Eye (tissue), 1 donor: Measurements from ENCODE around the gene AFM.
A peak's percentile ranks its signal among the peaks of the same experiment; 100 is the strongest.
"Not testable (repeated sequence)": the region's sequence is repeated elsewhere in the genome, so short reads cannot be mapped to it uniquely, and the experiment has no call there.

Experiments used
- DNase-seq: peaks from one replicate; pipeline ENCODE4 v3.0.0-alpha.2; 2015

Gene AFM

DNA sequence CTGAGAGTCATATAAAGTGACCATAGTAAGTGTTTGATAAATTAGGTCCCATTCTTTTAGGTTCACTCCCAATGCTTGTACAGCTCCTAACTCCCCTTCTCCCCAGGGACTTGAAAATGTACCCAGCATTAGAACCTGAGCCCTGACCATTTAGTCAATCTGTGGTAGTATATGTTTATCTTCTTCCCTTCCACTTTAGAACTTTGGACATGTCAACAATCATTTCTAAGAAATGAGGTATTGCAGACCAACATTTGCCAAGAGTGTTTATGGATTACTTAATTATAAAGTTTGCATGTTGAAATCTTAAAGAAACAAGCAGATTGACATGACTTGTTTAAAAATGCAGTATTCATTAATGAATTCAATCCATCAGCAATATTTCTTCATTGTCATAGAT is 26.0 kb downstream of the AFM start:
- DNase-seq, result no peak

DNA sequence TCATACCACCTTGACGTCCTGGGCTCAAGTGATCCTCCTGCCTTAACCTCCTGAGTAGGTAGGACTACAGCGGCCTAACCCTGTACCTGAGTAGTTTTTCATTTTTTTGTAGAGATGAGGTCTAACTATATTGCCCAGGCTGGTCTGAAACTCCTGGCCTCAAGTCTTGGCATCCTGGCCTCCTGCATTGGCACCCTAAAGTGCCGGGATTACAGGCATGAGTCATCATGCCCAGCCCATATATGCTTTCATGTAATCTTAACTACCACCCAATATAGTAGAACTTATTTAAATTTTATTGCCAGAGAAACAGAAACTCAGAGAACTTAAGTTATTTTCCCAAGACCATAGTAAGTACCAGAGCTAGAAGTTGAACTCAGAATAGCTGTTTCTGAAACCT is 27.1 kb downstream of the AFM start:
- DNase-seq, result no peak

DNA sequence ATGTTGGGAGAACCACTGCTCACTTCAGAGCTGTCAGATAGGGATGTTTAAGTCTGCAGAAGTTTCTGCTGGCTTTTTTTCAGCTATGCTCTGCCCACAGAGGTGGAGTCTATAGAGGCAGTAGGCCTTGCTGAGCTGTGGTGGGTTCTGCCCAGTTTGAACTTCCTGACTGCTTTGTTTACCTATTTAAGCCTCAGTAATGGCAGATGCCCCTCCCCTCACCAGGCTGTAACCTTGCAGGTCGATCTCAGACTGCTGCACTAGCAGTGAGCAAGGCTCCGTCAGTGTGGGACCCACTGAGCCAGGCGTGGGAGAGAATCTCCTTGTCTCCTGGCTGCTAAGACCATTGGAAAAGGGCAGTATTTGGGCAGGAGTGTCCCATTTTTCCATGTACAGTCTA is 36.8 kb downstream of the AFM start:
- DNase-seq, result no peak

DNA sequence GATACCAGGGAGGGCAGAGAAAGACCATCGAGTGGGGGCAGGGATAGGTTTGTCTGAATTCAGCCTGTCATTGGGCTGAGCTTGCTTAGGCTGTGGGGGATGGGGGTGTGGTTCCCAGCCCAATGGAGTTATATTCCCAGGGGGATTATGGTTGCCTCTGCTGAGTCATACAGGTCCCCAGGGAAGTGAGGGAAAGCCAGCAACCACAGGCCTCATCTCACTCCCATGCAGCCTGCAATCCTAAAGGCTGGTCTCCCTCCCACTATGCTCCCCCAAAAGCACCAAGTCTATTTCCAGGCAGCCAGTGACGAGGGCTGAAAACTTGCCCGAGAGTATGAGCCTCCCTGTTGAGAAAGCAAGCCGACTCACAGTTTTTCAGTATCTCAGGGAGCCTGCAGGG is 39.3 kb downstream of the AFM start:
- DNase-seq, result no peak

DNA sequence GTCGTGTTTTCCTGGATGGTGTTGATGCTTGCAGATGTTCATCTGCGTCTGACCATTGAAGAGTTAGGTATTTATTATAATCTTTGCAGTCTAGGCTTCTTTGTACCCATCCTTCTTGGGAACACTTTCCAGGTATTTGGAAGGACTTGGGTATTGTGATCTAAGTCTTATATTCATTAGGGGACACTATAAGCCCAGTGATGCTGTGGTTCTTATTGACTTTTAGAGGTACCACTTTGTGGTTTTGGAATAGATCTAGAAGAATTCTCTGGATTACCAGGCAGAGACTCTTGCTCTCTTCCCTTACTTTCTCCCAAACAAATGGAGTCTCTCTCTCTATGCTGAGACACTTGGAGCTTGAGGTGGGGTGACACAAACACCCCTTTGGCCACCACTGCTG is 41.6 kb downstream of the AFM start:
- DNase-seq, result no peak

DNA sequence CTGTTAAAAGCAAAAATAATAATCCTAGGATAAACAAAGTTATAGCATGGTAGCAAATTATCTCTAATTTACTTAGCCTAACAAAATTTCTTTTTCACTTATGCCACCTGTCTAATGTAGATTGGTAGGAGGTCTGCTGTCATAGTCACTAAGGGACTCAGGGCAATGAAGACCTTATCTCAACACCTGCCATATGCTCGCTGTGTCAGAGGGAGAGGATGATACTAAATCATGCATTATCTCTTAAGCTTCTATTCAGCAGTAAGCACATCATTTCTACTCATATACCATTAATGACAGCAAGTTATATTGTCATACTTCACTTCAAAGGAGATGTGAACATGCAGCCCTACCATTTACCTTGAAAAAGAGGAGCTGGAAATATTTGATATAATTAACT is 44.1 kb downstream of the AFM start:
- DNase-seq, result no peak

DNA sequence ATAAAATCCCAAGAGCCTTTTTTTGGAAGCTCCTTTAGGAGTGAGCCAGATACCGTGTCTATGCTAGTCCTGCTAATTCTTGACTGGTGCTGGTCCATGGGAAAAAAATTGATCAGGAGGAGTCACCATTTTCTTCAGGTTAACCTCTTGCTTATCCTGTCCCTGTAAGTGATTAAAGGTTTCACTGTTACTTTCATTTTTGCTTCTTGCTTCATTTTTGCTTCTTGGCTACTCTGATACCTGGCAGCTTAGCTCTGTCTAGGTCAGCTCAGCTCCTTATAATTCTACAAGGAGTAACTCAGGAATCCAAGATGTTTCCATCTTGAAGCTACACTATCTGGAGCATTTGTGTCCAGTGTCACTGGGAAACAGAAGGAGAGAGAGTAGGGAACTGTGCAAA is 45.7 kb downstream of the AFM start:
- no peak for DNase-seq

DNA sequence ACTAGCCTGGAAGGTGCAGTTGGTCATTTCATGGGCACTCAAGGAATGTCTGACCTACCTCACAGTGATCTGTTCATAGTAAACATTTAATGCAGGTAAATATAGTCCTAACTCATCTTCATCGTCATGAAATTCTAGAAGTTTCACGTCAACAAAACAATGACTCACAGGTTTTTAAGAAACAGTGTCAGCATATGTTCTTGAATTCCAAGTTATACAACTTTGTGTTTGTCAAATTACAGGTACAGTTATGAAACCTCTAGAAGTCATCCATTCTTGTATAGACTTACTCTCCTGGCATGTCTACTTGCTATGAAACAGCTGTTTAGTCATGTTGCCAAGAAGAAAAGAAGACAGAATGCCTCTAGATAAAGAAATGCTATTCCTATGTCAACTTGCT is 46.6 kb downstream of the AFM start:
- DNase-seq, result no peak

DNA sequence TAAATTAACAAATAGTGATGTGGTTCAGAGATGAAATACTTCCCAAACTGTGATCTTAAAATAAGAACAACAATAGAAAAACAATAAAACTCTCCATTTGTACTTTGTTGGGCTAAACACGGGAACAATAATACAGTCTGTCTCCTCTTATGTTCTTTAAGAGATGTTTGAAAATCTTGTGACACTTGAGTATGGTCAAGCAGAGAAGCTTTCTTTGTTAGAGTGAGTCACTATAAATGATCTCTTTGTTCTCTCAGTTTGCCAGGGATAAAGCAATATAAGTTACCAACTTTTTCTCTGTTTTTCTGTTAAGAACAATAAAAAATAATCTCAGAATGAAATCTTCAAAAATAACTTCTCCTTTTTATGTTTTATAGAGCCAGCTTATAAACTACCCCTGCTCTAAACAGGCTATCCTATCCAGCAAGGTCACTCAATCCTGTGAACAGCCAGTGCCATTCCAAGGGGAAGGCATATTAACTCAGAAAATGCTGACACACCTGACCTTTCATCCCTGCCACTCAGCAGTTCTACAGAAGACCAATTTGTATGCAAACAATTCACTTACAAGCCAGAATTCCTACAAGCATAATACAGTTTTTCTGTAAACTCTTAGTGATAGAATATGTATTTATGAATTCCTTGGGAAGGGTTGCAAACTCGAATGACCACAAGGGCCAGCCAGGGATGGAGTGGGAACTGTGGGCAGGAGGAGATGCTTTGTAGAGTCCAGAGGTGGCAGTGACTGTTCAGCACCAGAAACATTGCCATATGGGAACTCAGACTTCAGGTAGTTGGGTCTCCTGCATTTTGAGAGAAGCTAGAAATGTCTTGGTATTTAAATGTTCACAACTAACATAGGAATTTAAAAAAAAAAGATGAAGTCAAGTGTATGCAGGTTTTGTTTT is 52.2 kb downstream of the AFM start:
- DNase-seq, result peak; percentile 16

DNA sequence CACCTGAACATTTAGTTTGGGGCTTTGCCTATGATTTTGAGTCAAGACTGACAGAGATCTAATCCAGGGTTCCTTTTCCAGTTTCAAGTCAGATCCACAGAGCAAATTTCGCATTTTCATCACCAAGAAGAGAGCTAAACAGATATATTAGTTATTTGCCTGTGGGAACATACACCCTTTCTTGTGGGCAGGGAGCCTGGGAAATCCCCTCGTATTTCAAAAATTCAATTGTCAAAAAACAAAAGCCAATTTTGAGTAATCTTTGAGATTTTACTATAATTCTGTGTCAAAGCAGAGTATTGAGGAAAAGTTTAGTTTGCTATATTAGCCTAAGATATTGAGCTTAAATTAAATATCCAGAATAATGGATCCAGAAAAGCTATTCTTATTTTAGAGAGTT is 56.6 kb downstream of the AFM start:
- DNase-seq, result no peak

DNA sequence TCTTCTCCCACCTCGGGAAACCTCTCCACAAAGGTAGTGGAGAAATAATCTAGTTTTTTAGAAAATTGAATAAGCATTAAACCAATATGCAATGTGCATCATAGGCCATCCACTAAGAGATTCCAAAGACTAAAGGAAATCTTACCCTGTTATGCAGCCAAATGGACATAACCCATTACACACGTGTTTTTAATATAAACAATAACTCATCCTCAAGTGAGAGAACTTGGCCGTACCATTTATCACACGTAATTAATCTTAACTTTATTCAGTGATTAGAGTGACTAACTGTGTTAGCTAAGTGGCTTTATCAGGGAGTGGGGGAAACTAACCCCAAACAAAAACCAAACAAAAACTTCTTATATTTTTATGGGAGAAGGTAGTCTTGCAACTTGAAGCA is 57.8 kb downstream of the AFM start:
- DNase-seq, result no peak

DNA sequence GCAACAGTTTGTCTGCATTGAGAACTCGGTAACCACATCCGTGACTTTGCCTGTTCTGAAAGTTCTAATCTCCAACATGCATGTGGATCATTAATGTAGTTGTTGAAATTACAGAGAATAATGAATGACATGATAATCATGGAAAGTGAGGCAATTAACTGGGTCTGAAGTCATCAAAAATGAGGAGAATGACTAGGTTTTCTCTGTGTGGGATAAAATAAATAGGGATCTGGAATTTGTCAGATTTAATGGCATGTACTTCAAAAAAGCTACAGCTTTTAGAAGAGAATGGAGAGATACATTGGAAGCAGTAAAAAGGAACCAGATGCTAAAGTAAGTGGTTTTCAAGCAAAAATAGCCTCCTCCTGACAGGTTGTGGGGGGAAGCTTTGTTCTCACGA is 59.3 kb downstream of the AFM start:
- no peak for DNase-seq

DNA sequence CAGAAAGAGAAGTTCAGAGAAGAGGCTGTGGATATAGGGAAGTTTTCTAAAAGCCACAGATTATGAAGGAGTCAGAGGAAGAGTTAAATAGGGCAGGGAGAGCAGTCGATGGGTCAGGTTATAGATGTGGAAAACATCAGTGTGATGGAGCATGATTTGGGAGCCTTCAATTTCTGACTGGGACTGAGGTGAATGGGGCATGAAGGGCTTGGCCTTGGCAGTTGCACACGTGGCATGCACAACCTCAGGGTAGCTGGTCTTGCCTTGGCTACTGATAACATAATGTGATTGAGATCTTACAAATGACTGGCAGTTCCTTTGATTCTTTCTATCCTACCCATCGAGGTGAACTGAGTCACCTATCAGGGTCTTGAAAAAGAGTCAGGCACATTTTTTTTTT is 59.7 kb downstream of the AFM start:
- no peak for DNase-seq

DNA sequence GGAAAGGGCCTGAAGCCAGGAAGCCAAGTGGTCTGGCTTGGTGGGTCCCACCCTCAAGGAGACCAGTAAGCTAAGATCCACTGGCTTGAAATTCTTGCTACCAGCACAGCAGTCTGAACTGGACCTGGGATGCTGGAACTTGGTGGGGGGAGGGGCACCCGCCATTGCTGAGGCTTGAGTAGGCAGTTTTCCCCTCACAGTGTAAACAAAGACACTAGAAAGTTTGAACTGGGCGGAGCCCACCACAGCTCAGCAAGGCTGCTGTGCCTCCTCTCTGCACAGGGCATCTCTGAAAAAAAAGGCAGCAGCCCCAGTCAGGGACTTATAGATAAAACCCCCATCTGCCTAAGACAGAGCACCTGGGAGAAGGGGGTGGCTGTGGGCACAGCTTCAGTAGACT is 63.1 kb downstream of the AFM start:
- DNase-seq, result no peak

DNA sequence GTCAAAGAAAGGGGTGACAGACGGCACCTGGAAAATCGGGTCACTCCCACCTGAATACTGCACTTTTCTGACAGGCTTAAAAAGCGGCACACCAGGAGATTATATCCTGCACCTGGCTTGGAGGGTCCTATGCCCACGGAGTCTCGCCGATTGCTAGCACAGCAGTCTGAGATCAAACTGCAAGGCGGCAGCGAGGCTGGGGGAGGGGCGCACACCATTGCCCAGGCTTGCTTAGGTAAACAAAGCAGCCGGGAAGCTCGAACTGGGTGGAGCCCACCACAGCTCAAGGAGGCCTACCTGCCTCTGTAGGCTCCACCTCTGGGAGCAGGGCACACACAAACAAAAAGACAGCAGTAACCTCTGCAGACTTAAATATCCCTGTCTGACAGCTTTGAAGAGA is 69.3 kb downstream of the AFM start:
- not testable (repeated sequence) for DNase-seq
